HEK293T (cell line): ENCODE measurements around the gene CHST11.

ENCODE experiments used
- ARNT ChIP-seq: fragments of 450-650 bp; IDR thresholded peaks from 2 replicates; pipeline ENCODE4 v1.6.1; 2017; ENCODE audit warnings: mild to moderate bottlenecking
- BHLHE40 ChIP-seq: fragments of 450-650 bp; IDR thresholded peaks from 2 replicates; pipeline ENCODE4 v1.6.1; 2016; ENCODE audit warnings: mild to moderate bottlenecking, moderate library complexity, borderline replicate concordance
- FOXA1 ChIP-seq: fragments of 450-650 bp; IDR thresholded peaks from 2 replicates; pipeline ENCODE4 v1.6.1; 2016; ENCODE audit warnings: mild to moderate bottlenecking
- HDGF ChIP-seq: fragments of 450-650 bp; IDR thresholded peaks from 2 replicates; pipeline ENCODE4 v1.6.1; 2017; ENCODE audit warnings: antibody characterized with exemption, borderline replicate concordance
- NFRKB ChIP-seq: fragments of 450-650 bp; IDR thresholded peaks from 2 replicates; pipeline ENCODE4 v1.6.1; 2016; ENCODE audit warnings: mild to moderate bottlenecking, moderate library complexity
- TF ChIP-seq, protein P1 (sequence below): fragments of 450-650 bp; IDR thresholded peaks from 2 replicates; pipeline ENCODE4 v1.6.1; 2016

DNA sequence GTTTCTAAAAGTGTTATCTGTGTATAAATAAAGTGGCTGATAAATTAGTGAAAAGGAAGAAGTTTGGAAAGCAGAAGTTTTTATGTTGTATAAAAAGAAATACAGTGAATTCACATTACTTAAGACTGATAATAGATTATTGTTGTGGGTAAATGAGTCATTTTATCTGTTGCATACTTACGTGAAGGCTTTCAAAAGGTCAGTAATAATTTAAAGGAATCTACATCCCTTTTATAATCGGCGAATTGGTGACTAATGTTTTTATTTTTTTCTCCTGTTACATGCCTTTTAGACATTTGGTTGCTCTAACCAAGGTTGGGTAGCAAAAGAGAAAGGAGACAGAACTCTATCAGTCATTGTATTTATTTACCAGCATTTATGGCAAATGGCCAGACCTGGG is 345.5 kb downstream of the CHST11 start:
- TF ChIP-seq NFRKB = no peak
- no peak for TF ChIP-seq FOXA1
- TF ChIP-seq, protein P1, sequence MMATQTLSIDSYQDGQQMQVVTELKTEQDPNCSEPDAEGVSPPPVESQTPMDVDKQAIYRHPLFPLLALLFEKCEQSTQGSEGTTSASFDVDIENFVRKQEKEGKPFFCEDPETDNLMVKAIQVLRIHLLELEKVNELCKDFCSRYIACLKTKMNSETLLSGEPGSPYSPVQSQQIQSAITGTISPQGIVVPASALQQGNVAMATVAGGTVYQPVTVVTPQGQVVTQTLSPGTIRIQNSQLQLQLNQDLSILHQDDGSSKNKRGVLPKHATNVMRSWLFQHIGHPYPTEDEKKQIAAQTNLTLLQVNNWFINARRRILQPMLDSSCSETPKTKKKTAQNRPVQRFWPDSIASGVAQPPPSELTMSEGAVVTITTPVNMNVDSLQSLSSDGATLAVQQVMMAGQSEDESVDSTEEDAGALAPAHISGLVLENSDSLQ = no peak
- TF ChIP-seq ARNT = no peak
- TF ChIP-seq BHLHE40 = no peak
- no peak for TF ChIP-seq HDGF
